ENCODE data around the gene CA14.
A peak's percentile ranks its signal among the peaks of the same experiment; 100 is the strongest.
"Not testable (repeated sequence)": the region's sequence is repeated elsewhere in the genome, so short reads cannot be mapped to it uniquely, and the experiment has no call there.

The CA14 gene

DNA sequence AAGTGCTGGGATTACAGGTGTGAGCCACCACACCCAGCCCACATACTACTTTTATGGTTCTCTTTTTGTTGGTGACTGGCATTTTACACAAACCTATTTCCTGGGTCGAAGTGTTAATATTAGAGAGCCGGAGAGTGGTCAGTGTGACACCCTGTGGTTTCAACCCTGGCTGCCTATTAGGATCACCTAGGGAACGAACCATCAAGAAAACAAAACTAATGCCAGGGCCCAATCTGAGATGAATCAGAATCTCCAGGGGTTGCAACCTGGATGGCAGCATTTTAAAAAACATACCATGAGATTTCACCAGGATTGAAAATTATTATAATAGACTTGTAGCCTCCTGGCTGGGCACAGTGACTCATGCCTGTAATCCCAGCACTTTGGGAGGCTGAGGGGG, 42.1 kb downstream of the CA14 start:
- Histone ChIP-seq H3K9me3 (no peaks in the 10 kb centered on the region), H3K4me3 (no peak overlapping the region), H3K27me3 (no peaks in the 10 kb centered on the region), H3K36me3 (peaks cover 19 to 88% (median 52%) of the 10 kb centered on the region in 3 donors), H3K27ac (no peak overlapping the region), H3K4me1 (peaks cover 0 to 6% (median 1%) of the 10 kb centered on the region in 4 donors)
- no peak for DNase-seq
- intact Hi-C loops (cut with DNase I; ENCODE audit: low total_unique reads): no loop called here
- TF ChIP-seq, protein P1, sequence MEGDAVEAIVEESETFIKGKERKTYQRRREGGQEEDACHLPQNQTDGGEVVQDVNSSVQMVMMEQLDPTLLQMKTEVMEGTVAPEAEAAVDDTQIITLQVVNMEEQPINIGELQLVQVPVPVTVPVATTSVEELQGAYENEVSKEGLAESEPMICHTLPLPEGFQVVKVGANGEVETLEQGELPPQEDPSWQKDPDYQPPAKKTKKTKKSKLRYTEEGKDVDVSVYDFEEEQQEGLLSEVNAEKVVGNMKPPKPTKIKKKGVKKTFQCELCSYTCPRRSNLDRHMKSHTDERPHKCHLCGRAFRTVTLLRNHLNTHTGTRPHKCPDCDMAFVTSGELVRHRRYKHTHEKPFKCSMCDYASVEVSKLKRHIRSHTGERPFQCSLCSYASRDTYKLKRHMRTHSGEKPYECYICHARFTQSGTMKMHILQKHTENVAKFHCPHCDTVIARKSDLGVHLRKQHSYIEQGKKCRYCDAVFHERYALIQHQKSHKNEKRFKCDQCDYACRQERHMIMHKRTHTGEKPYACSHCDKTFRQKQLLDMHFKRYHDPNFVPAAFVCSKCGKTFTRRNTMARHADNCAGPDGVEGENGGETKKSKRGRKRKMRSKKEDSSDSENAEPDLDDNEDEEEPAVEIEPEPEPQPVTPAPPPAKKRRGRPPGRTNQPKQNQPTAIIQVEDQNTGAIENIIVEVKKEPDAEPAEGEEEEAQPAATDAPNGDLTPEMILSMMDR (IDR thresholded peaks at IDR 0.05): no peak

DNA sequence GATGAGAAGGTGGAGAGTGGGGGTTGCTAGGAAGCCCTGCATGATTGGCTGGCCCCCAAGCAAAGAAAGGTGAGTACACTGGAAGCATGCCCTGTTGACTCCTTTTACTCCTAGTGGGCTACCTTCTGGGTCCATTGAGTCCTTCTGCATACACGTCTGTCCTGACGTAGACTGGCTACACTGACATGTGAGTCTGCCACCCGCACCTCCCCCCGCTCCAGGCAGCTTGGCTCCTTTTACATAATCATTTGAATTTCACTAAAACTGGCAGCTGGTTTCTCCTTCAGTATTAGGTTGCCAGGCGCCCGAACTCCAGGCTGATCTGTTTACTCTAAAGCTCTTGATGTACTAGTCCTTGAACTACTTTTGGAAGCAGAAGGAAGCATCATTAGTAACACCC, 44.8 kb downstream of the CA14 start:
- TF ChIP-seq, protein P1 (IDR thresholded peaks at IDR 0.05): no peak
- no peaks in the 10 kb centered on the region for H3K4me1 ChIP-seq
- H3K4me3 ChIP-seq: no peak overlapping the region
- H3K27me3 ChIP-seq: no peaks in the 10 kb centered on the region
- H3K36me3 ChIP-seq: peaks cover 19 to 86% (median 59%) of the 10 kb centered on the region in 3 donors
- DNase-seq: peak in 1 of 2 donors; percentile 27
- intact Hi-C loops (cut with DNase I; ENCODE audit: low total_unique reads): no loop called here
- no peak overlapping the region for H3K27ac ChIP-seq
- H3K9me3 ChIP-seq: no peaks in the 10 kb centered on the region

- TF ChIP-seq, protein P1 (IDR thresholded peaks at IDR 0.05): no peak
- no peaks in the 10 kb centered on the region for H3K4me1 ChIP-seq
- H3K9me3 ChIP-seq: no peaks in the 10 kb centered on the region
- DNase-seq: no peak
- intact Hi-C loops (cut with DNase I; ENCODE audit: low total_unique reads): no loop called here
- H3K27me3 ChIP-seq: no peaks in the 10 kb centered on the region
- H3K27ac ChIP-seq: no peak overlapping the region
- peaks cover 18 to 86% (median 64%) of the 10 kb centered on the region in 3 donors for H3K36me3 ChIP-seq
- no peak overlapping the region for H3K4me3 ChIP-seq
Observed at GRCh38 chr1:150302902-150303301, 45.3 kb downstream of the CA14 start.

- H3K27me3 ChIP-seq; H3K4me3 ChIP-seq; DNase-seq; H3K9me3 ChIP-seq; H3K4me1 ChIP-seq; H3K27ac ChIP-seq; intact Hi-C loops (cut with DNase I; ENCODE audit: low total_unique reads): not testable (repeated sequence)
- peaks cover 8 to 38% (median 24%) of the 10 kb centered on the region in 3 donors for H3K36me3 ChIP-seq
Observed at GRCh38 chr1:150308585-150308984, 51.0 kb downstream of the CA14 start.

DNA sequence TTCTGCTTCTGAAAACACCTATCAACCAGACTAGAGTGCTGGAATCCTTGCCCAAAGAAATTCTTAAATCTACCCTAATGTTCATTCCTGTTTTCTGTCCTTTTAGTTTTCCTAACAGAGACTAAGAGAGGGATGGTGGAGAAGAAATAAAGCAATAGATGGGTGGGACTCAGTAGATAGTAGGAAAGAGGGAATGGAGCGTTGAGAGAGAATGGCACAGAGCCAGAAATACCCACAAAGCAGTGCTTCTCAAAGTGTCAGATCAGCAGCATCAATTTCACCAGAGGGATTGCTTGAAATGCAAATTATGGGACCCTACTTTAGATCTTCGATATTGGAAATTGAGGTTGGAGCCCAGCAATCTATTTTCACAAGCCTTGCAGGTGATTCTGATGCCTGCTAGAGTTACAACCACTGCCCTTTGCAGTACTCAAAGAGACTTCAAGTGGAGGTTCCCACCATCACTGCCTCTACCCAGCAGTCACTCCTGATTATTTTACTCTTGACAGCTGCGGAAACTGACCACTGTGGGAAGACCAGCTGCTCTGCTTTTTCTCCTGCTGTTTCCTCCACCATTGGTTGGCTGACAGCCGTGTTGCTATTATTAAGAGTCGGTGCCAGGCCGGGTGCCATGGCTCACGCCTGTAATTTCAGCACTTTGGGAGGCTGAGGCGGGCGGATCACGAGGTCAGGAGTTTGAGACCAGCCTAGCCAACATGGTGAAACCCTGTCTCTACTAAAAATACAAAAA, 52.4 kb downstream of the CA14 start:
- Histone ChIP-seq H3K4me3 (no peak overlapping the region), H3K4me1 (no peaks in the 10 kb centered on the region), H3K9me3 (no peaks in the 10 kb centered on the region), H3K27ac (no peak overlapping the region), H3K36me3 (peaks cover 8 to 27% (median 24%) of the 10 kb centered on the region in 3 donors), H3K27me3 (no peaks in the 10 kb centered on the region)
- no peak for DNase-seq
- intact Hi-C loops (cut with DNase I; ENCODE audit: low total_unique reads): no loop called here
- TF ChIP-seq, protein P1 (IDR thresholded peaks at IDR 0.05): no peak

GRCh38 chr1:150311762-150312161, 54.2 kb downstream of the CA14 start:
- no peak for DNase-seq
- Histone ChIP-seq H3K36me3 (peaks cover 8 to 20% (median 15%) of the 10 kb centered on the region in 3 donors), H3K27me3 (no peaks in the 10 kb centered on the region), H3K4me1 (no peaks in the 10 kb centered on the region), H3K27ac (no peak overlapping the region), H3K9me3 (no peaks in the 10 kb centered on the region), H3K4me3 (no peak overlapping the region)
- intact Hi-C loops (cut with DNase I; ENCODE audit: low total_unique reads): no loop called here
- TF ChIP-seq, protein P1 (IDR thresholded peaks at IDR 0.05): no peak

Data from tibial artery (tissue), 4 donors.